HUDEP-2 (cell line): Measurements from ENCODE around the gene NSUN7.
"Not testable (repeated sequence)": the region's sequence is repeated elsewhere in the genome, so short reads cannot be mapped to it uniquely, and the experiment has no call there.

Experiments
- DNase-seq, 76 experiments: peaks; one replicate each; lab custom pipeline; 2025; ENCODE audit not compliant: unreplicated experiment in 76 of 76; lab: John Stamatoyannopoulos, UW

Gene NSUN7

DNA sequence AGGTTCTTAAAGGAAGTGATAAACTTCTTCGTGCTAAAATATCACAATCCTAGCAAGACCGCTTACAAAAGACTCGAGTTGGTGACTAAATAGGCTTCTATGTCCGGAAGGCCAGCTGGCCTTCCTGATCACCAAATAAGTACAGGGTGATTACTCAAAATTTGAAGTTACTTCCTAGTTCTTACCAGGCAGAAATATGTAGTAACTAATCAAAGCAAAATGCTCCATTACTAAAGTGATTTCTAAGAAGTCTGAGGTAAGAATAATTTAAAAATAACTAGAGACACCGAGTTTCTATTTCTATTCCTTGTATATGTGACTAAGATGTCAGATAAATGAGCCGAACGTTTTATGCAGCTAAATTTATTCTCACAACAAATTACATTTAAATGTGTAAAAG, 62.2 kb downstream of the NSUN7 start:
- no peak for DNase-seq

DNA sequence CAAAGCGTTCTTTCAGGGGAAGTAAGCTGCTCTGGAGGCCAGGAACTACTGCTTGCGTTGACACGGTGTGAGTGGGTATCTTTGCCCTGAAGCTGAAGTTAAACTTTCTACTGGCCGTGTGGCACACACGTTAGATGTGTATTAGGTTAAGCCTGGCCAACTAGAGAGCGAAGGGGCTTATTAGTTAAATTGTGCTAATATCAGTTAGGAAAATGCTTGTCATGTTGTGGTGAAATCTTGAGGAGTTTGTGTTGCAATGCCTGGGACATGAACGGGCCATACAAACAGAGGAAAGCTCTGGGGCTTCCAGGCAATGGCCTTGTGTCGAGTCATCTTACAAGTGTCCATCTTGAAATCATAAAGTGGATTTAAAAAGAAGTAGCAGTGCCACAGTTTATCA, 62.6 kb downstream of the NSUN7 start:
- DNase-seq, result no peak

DNA sequence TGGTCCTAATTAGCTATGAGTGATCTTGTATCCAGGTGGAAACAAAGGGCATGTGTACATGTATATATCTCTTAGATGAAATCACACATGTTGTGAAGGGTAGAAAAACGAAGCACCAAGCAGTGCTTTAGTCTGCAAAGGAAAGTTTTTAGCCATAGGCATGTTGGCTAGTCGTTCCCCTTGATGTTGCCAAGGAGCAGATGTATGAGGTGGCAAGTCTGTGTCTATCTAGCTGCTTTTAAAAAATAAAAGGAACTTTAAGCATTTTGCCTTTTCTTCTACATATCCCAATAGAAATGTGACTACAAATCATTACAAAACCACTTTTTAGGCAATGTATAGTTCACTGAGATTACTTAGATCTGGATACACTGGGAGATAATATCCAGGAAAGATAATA, 63.1 kb downstream of the NSUN7 start:
- DNase-seq, result no peak

DNA sequence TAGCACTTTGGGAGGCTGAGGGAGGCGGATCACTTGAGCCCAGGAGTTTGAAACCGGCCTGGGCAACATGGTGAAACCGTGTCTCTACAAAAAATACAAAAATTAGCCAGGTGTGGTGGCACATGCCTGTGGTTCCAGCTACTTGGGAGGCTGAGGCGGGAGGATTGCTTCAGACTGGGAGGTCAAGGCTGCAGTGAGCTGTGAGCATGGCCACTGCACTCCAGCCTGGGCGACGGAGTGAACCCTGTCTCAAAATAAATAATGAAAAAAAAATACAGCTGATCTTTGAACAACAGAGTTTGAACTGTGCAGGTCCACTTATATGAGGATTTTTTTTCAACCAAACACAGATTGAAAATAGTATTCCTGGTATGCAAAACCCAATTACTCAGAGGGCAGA, 67.4 kb downstream of the NSUN7 start:
- not testable (repeated sequence) for DNase-seq

DNA sequence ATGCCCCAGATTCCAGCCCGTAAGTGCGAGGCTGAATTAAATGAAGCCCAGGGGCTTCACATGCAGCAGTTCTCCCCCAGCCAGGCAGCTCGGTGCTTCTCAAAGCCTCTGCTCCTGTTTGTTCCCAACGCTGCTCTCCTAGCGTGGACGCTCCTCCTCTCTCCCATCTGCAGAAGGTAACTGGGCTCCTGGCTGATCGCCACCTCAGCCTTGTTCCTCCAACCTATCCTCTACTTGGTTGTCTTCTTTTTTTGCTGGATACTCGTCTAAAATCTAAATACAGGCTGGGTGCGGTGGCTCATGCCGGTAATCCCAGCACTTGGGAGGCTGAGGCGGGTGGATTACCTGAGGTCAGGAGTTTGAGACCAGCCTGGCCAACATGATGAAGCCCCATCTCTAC, 70.3 kb downstream of the NSUN7 start:
- no peak for DNase-seq

DNA sequence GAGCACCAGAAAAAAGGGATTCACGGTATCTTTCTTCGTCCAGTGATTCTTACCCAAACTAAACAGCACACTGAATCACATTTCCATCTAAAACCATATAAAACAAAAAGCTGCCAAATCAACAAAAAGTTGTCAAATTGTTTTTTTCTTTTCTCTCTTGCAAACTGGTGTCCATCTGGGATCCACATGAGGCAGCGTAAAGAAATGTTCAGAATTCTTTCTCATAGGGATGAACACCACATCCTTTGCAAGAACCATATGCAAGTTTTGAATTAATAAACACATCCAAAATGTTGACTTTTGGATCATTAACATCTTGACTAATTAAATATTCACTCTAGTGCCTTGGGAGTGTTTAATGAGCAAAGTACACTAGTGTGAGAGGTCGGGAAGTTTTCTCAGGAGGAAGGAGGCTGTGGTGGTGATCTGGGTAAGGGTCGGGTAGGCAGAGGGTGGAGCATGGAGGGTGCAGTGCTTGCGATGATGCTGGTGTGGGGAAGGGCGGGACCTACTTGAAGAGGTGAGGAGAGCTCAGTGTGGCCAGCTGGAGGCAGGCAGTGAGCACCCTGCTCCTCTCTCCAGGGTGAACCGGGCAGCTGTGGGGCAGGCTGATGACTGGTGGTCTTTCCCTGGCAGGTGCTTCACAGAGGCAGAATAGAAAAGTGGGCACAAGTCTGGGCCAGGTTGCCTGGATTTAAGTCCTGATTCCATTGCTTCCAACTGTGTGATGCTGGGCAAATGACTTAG, 72.8 kb downstream of the NSUN7 start:
- no peak for DNase-seq

DNA sequence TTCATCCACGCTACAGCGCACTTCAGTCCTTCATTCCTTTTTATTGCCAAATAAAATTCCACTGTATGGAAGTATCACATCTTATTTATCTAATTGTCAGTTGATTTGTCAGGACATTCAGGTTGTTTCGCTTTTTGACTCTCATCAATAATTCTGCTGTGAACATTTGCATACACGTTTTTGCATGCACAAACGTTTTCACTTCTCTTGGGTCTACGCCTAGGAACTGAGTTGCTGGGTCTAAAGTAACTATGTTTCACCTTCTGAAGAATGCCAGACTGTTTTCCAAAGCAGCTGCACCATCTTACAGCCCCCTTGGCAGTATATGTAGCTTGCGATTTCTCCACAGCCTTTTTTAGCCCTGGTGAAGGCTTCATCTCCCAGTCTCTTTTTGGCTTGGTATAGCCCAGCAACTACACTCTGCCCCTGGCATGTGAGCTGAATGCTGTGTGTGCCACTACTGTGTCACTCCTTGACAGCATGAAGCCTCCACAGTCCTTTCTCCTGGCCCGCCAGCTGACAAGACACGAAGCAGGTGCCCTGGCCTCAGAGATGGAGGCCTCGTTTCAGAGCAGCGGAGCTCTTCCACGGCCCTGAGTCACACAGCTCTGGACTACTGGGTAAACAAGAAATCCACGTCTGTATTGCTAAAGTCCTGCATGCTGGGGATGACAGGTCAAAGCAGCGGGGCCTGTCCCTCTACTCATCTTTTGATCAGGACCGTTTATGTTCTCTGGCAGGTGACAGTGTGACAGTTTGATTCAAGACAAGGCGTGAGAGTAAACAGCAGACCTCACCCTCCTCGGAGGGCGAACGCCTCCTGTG, 75.5 kb downstream of the NSUN7 start:
- DNase-seq, result no peak

DNA sequence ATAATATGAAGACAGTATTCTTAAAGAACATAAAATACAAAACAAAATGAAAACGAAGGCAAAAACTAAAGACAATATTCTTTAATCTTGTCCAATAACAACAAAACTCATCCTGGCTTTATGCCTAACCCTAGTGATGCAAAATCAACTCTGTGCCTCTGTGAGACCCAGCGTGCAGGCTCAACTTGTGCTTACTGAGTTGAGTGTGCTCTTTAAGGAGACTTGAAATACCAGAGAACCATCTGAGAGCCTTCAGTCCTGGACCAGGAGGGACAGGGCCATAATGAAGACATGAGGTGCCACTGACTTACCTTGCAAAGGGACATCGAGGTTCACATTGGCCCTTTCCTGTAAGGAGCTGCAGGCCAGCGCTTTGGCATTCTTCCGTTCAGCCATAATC, 77.1 kb downstream of the NSUN7 start:
- DNase-seq, result no peak

DNA sequence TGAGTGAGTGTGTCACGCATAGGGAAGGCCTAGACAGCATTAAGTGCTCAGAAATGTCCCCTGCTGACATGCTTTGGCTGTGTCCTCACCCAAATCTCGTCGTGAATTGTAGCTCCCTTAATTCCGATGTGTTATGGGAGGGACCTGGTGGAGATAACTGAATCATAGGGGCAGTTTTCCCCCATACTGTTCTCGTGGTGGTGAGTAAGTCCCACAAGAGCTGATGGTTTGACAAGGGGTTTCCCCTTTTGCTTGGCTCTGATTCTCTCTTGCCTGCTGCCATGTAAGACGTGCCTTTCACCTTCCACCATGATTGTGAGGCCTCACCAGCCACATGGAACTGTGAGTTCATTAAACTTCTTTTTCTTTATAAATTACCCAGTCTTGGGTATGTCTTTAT, 78.0 kb downstream of the NSUN7 start:
- DNase-seq, result no peak

DNA sequence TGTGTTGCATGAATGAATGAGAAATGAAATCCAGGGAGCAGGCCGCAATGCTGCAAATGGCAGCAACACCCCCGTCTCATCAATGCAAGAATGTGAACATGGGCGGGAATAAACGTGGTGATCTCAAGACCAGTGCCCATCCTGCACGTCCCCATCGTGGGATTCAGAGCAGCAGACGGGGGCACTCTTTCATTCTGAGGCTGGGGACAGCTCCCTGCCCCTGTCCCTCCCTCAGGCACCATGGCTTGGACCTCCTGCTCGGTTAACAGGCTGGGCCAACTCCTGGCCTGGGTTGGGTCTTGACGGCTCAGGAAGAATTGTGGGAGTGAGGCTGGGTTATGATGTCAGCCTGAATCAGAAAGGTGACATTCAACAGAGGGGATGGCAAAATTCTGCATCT, 78.9 kb downstream of the NSUN7 start:
- DNase-seq, result no peak

DNA sequence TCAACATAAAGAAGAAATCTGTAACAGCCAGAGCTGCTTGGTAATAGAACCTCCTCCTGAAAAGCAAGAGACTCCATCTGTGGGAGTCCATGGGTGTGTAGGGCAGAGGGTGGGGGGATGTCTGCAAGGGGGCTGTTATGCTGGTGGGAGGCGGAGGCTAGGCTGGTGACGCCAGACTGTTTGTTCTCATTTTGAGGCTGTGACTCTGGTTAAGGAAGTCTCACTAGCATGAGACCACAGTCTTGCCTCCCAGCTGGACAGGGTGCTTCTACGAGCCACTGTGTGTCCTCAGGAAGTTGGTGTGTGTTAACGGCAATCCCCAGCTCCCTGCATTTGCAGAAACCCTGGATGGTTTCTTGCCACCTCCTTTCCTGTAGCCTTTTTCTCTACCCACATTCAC, 79.8 kb downstream of the NSUN7 start:
- no peak for DNase-seq

DNA sequence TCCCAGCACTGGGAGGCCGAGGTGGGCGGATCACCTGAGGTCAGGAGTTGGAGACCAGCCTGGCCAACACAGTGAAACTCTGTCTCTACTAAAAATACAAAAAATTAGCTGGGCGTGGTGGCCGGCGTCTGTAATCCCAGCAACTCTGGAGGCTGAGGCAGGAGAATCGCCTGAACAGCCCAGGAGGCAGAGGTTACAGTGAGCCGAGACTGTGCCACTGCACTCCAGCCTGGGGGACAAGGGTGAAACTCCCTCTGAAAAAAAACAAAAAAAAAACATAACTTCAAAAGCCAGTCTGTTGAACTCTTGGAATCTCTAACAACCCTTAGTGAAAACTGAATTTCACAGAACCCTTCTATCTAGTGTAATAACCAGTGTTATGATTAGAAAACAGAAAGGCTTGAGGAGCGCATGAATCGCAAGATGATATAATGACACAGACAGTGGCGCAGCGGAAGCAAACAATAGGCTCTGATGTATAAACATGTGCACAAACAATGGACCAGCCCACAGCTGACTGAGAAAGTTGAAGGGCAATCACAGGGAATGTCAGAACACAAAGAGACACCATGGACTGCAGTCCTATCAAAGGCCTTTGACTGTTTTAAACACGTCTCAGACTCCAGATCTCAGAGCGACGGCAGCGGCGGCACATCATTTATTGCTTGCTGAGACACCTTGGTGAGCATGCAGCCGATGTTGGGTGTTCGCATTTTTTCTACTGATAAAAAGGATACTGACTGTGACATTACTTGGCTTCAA, 81.6 kb downstream of the NSUN7 start:
- DNase-seq, result no peak

DNA sequence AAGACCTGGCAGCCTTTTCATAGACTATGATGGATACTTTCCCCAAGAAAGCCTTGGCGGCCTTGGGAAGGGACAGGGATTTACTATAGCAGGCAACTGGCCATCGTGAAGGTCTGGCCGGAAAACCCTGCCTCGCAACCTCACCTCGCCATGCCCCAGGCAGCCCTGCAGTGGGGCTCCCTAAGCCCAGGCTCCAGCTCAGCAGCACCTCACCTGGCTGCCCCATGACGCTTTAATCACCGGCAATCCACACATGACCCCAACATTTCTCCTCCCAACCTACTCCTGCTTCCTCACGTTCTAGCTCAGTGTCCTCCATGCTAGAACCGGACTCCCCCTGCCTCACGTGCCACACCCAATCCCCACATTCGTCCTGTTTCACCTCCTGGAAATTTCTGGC, 82.4 kb downstream of the NSUN7 start:
- DNase-seq, result no peak

DNA sequence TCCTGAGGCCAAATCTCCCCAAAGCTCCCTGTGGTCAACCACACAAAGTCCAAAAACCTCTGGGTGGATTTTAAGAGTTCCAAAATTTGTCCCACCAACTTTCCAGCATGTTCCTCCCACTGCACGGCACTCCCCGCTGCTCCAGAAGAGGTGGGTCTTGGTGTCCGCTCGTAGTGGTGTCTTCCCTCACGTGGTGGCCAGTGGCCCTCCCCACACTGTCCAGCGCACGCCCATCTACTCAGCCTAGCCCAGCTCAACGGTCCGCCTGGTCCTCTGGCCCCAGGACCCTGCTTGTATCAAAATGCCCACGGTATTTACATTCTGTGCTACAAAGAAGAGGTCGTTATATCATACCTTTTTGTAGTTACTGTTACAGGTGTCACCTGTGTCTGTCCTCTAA, 83.5 kb downstream of the NSUN7 start:
- DNase-seq, result no peak

DNA sequence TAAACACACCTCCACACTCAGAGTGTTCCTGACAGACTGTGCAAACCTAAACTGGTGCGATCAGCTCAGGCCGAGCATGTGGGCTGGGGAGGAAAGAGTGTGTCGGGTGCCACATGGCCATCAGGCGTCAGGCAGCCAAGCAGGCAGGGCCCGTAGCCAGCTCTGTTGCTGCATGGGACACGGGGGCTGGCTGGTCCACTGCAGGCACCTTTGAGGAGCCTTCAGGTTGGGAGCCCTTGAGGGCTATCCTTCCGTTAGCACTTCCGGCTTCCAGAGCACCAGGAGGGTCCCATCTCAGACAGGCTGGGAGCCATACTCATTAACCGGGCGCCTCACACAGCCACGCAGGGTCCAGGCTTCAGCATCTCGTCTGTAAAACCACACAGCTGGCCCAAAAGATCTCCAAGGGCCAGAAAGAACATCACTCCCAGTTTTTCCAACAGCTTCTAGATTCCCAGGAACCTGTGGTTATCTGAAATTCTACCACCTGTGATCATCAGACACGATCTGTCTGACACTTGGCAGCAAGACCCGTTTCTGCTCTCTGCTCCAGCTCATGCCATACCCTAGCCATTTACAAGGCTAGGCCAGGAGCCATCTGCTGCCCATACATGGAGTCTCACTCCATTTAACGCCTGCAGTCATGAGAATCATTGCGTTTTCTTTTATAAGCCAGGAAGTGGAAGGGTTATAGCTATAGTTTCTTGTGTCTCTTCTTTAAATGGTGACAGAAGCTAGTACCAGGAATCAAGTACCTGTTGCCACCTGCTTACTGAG, 87.5 kb downstream of the NSUN7 start:
- DNase-seq, result peak in 1 of 76 experiments; percentile 2

DNA sequence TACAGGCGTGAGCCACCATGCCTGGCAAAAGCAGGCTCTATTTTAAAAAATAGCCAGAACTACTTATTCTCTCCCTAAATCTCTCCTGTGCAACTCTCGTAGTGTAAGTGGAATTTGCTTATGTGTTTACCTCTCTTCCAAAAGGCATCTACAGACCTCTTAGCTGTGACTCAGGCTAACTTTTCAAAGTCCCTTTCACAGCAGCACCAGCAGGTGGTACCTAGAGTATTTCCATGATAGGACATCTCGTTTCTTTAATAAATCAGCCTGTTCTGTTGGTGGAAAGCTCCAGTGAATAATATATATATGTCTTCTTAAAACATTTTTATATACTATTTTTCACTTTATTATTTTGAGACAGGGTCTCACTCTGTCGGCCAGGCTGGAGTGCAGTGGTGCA, 89.0 kb downstream of the NSUN7 start:
- DNase-seq, result no peak

DNA sequence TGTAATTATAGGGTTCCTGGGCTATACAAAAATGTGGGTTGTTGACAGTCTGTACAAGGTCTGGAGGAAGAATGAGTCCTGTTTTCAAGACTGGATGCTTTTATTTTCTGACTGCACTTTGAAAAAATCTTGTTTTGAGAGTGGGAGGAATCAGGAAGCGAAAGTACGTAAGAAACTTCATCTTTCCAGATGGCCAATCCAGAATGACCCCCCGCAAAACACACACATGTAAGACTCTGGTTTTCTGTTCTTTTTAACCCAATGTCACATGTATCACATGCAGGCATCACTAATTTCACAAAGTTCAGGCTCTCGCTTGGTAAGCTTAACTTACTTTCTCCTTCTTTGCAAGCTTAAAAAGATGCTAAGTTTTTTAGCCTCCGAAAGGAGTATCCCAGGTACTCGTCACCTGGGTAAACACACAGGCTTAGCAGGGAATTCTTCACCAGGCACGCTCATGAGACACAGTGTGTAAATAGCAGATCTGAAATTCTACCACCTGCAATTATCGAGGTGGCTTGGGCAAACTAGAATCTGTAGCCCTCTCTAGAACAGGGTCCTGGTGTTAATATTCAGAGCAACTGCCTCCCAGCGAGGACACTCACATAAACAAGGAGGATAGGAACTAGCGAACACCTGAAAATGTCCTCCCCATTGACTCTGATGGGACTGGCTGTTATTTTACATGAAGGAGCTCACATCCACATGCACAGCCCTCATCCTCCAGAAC, 90.7 kb downstream of the NSUN7 start:
- DNase-seq, result no peak

DNA sequence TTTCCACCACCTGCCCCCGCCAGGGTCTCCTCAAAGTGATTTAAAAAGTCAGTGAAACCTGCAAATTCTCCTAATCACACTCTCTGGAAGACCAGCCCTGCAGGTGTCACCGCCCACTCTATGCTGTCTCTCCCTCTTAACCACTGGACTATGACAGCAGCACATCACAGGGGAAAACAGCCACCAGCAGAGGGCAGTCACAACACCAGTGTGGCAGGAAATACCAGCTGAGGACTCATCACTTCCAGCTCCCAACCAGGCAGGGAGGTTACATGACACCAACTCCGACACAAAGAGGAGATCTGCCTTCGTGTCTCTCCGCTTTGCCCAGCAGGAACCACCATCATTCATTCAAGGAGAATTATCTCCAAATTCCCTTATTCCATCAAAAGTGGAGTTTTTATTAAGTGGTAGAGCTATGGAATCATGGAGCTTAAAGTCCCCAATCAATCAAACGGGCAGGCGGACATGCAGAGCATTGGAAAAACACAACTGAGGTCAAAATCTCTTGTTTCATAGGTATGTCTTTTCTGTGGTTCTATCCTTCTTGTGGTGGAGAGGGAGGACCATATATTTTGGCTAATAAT, 91.3 kb downstream of the NSUN7 start:
- DNase-seq, result peak in 63 of 76 experiments; percentile 3 to 78 (median 27)

DNA sequence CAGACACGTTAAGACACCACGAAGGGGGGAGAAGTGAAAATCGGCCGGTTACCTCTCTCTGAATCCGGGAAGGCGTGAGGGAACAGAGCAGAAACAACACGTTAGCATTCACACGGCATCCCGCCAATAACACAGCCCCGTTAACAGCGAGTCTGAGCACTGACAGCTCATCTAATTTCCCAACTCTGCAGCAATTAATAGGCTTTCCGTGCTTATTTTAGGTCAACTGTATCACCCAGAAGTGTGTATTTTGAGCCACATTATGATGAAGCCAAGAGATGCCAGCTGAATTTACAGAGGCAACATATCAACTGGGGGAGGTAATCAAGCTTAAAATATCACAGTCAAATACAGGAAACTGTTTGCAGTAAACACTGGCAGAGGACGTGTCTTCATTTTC, 92.6 kb downstream of the NSUN7 start:
- no peak for DNase-seq
